Endothelial cell of umbilical vein (primary cell): Measurements from ENCODE around the gene ANXA11.

Experiments
- CTCF ChIP-seq, 2 donors: IDR thresholded peaks; 1 replicate in 1 of 2; 2 replicates in 1 of 2; pipeline ENCODE4 v1.5.1; 2011; ENCODE audit warnings: low read length in 2 of 2, mild to moderate bottlenecking in 2 of 2, moderate library complexity in 2 of 2, control low read depth in 1 of 2, inconsistent platforms in 1 of 2, low read depth in 1 of 2; ENCODE audit not compliant: insufficient read depth in 1 of 2; ENCODE audit errors: extremely low read depth in 1 of 2
- EZH2 ChIP-seq: IDR thresholded peaks from 2 replicates; pipeline ENCODE4 v1.6.1; 2012; ENCODE audit warnings: borderline replicate concordance, low read depth, mild to moderate bottlenecking, moderate library complexity, low read length, inconsistent platforms; ENCODE audit not compliant: severe bottlenecking
- FOS ChIP-seq: IDR thresholded peaks from 2 replicates; pipeline ENCODE4 v1.6.1; 2011; ENCODE audit warnings: mild to moderate bottlenecking, low read length, moderate library complexity, borderline replicate concordance; ENCODE audit not compliant: insufficient read depth
- GATA2 ChIP-seq: IDR thresholded peaks from 2 replicates; pipeline ENCODE4 v1.7.0; 2011; ENCODE audit warnings: low read depth, mild to moderate bottlenecking, moderate library complexity, mixed read lengths, low read length; ENCODE audit not compliant: insufficient read length, insufficient read depth
- JUN ChIP-seq: IDR thresholded peaks from 2 replicates; pipeline ENCODE4 v1.6.1; 2011; ENCODE audit warnings: borderline replicate concordance, low read depth; ENCODE audit not compliant: insufficient read length, insufficient read depth
- MAX ChIP-seq: IDR thresholded peaks from 2 replicates; pipeline ENCODE4 v1.6.1; 2011; ENCODE audit not compliant: insufficient read depth, insufficient read length
- MYC ChIP-seq: IDR thresholded peaks from one replicate; pipeline ENCODE4 v1.6.1; 2011; ENCODE audit warnings: mild to moderate bottlenecking, low read depth, low read length
- POLR2A ChIP-seq: IDR thresholded peaks from 2 replicates; pipeline ENCODE4 v1.6.1; 2012; ENCODE audit warnings: low read depth, mild to moderate bottlenecking, control low read depth, low read length
- POLR2AphosphoS5 ChIP-seq: IDR thresholded peaks from 2 replicates; pipeline ENCODE4 v1.6.1; 2012; ENCODE audit warnings: low read depth, mild to moderate bottlenecking, control low read depth, low read length, moderate library complexity; ENCODE audit not compliant: insufficient read depth

GRCh38 chr10:80211786-80212185, 6.4 kb upstream of the ANXA11 start:
- TF ChIP-seq CTCF (IDR thresholded peaks at IDR 0.05; ENCODE audit: extremely low read depth in 1 of 2, insufficient read depth in 1 of 2, low read depth in 1 of 2, low read length in 2 of 2) (no peak), MYC (no peak), POLR2A (no peak), EZH2 (no peak), FOS (no peak), POLR2AphosphoS5 (no peak), MAX (no peak), GATA2 (no peak), JUN (no peak)
